Adrenal gland (tissue), 12 donors: ENCODE results near the gene RUNX3. TPM values are rescaled to one million over a fixed set of nuclear protein-coding genes. Genes with fewer than 3 reads are reported as not detected.

Experiments
- DNase-seq, 7 donors: peaks; one replicate each; pipeline ENCODE4 v3.0.0-alpha.2; 2019 to 2020
- H3K27ac ChIP-seq, 5 donors: fragments of 200-600 bp; sonication (generic) in 4 of 5; 1 replicate in 3 of 5; 2 replicates in 2 of 5; pipeline versions ENCODE4 v1.5.1 to v1.8.0; 2016 to 2020; ENCODE audit warnings: mild to moderate bottlenecking in 1 of 5
- H3K27me3 ChIP-seq: fragments of 200-600 bp; 2 replicates; pipeline ENCODE4 v1.8.0; 2021
- H3K36me3 ChIP-seq, 2 donors: fragments of 200-600 bp; replicated peaks in 1 of 2; 1 replicate in 1 of 2; 2 replicates in 1 of 2; pipeline versions ENCODE4 v1.5.1 to v1.8.0; 2018 to 2022
- H3K4me1 ChIP-seq, 2 donors: fragments of 200-600 bp; replicated peaks in 1 of 2; 1 replicate in 1 of 2; 2 replicates in 1 of 2; pipeline versions ENCODE4 v1.5.1 to v1.8.0; 2018 to 2021
- H3K4me3 ChIP-seq, 4 donors: fragments of 200-600 bp; sonication (generic) in 3 of 4; one replicate each; pipeline ENCODE4 v1.5.1; 2016 to 2018
- H3K9me3 ChIP-seq, 3 donors: fragments of 200-600 bp; sonication (generic) in 1 of 3; replicated peaks in 1 of 3; 1 replicate in 2 of 3; 2 replicates in 1 of 3; pipeline versions ENCODE4 v1.5.1 to v1.8.0; 2016 to 2021
- CTCF ChIP-seq, 6 experiments: fragments of 450-650 bp in 4 of 6; fragments of 200-600 bp in 2 of 6; sonication (generic) in 1 of 6; IDR thresholded peaks; 1 replicate in 5 of 6; 2 replicates in 1 of 6; pipeline versions ENCODE4 v1.5.1 to v1.8.0; 2016 to 2021; ENCODE audit warnings: antibody characterized with exemption in 6 of 6, mild to moderate bottlenecking in 2 of 6, moderate library complexity in 1 of 6
- POLR2A ChIP-seq, 2 donors: fragments of 450-650 bp; IDR thresholded peaks; one replicate each; pipeline ENCODE4 v1.6.1; 2017; ENCODE audit warnings: antibody characterized with exemption in 2 of 2, mild to moderate bottlenecking in 2 of 2, moderate library complexity in 1 of 2
- WGBS, 4 donors: extraction: QIAGEN DNeasy Blood & Tissue Kit in 2 of 4; methylation state at CpG; one replicate each; pipeline versions ENCODE4 v1.1.5 to v1.1.7; 2013 to 2017; 5-methylcytosine and 5-hydroxymethylcytosine counted together
- intact Hi-C, 2 donors: fragments of 100-400 bp; cut with DNase I; formaldehyde crosslinking; loops; one replicate each; pipeline versions ENCODE4 v1.14.1 to v1.15.0; 2022 to 2023
- polyA plus RNA-seq, 3 donors: library from polyadenylated mRNA; stranded (reverse); fragments of 200-250 nt in 2 of 3; fragments of 350-450 nt in 1 of 3; fragmentation: Illumina TruSeq in 1 of 3; extraction: RNeasy Lipid Tissue Mini Kit (QIAGEN cat#74804) in 1 of 3; gene quantifications; one replicate each; pipeline ENCODE4 v1.2.3, GENCODE V29; 2013 to 2014
- total RNA-seq, 9 donors: library from RNA; depleted of rRNA in 4 of 9; stranded (reverse); fragments of >200 nt in 4 of 9; fragments of 120-200 nt in 1 of 9; fragmentation: NEBNext Ultra II Directional in 1 of 9; extraction: Animal tissue kit (Norgen Biotek cat#: 25700) in 1 of 9; gene quantifications; one replicate each; pipeline versions ENCODE4 v1.1.0 to v1.2.4, GENCODE V29; 2013 to 2023
- donor health status: healthy with polysubstance abuse.
- donor health status: Bipolar disorder and iron deficiency.
- donor health status: DM: yes; HTN: yes; CAD: no.
- donor health status: DM: no; HTN: no; CAD: no.
- donor health status: DM: no; HTN: no; CAD: no.
- donor health status: DM: yes; HTN: yes; CAD: no.

Gene RUNX3
- total and polyA plus RNA-seq, 12 donors, result 0.06 to 7.5 (median 2.7) TPM

- intact Hi-C loops, result no loop called here
- 82 to 88% (median 84%) methylated on average over 23 to 26 of the region's 26 CpGs for WGBS, 4 donors
- H3K27me3 ChIP-seq, result no peaks in the 10 kb centered on the region
- TF ChIP-seq POLR2A (IDR thresholded peaks at IDR 0.05) (no peak), CTCF (IDR thresholded peaks at IDR 0.05) (no peak)
- no peak overlapping the region for H3K27ac ChIP-seq
- DNase-seq, result no peak
- no peak overlapping the region for H3K4me3 ChIP-seq
- no peaks in the 10 kb centered on the region for H3K36me3 ChIP-seq
- H3K4me1 ChIP-seq, result no peaks in the 10 kb centered on the region
- no peaks in the 10 kb centered on the region for H3K9me3 ChIP-seq
Observed at GRCh38 chr1:24961961-24962861, 32.1 kb upstream of the RUNX3 start.

- Histone ChIP-seq H3K27ac (no peak overlapping the region), H3K27me3 (no peaks in the 10 kb centered on the region), H3K4me1 (no peaks in the 10 kb centered on the region), H3K36me3 (no peaks in the 10 kb centered on the region), H3K4me3 (no peak overlapping the region), H3K9me3 (no peaks in the 10 kb centered on the region)
- no peak for DNase-seq
- intact Hi-C loops, result no loop called here
- WGBS, 4 donors, result 80 to 87% (median 81%) methylated on average over 2 to 7 of the region's 7 CpGs
- TF ChIP-seq POLR2A (IDR thresholded peaks at IDR 0.05) (no peak), CTCF (IDR thresholded peaks at IDR 0.05) (no peak)
Observed at GRCh38 chr1:24961334-24961733, 31.3 kb upstream of the RUNX3 start.

- Histone ChIP-seq H3K4me3 (no peak overlapping the region), H3K9me3 (no peaks in the 10 kb centered on the region), H3K27me3 (no peaks in the 10 kb centered on the region), H3K27ac (no peak overlapping the region), H3K36me3 (no peaks in the 10 kb centered on the region), H3K4me1 (no peaks in the 10 kb centered on the region)
- intact Hi-C loops, result no loop called here
- TF ChIP-seq POLR2A (IDR thresholded peaks at IDR 0.05) (no peak), CTCF (IDR thresholded peaks at IDR 0.05) (no peak)
- WGBS, 4 donors, result 78 to 88% (median 81%) methylated on average over 9 to 11 of the region's 11 CpGs
- DNase-seq, result no peak
Observed at GRCh38 chr1:24960071-24960801, 30.2 kb upstream of the RUNX3 start.

- no peak for DNase-seq
- 71 to 86% (median 74%) methylated on average over 8 of the region's 8 CpGs for WGBS, 4 donors
- no peaks in the 10 kb centered on the region for H3K4me1 ChIP-seq
- H3K4me3 ChIP-seq, result no peak overlapping the region
- H3K27me3 ChIP-seq, result no peaks in the 10 kb centered on the region
- no peaks in the 10 kb centered on the region for H3K36me3 ChIP-seq
- intact Hi-C loops, result no loop called here
- H3K9me3 ChIP-seq, result no peaks in the 10 kb centered on the region
- H3K27ac ChIP-seq, result no peak overlapping the region
- TF ChIP-seq POLR2A (IDR thresholded peaks at IDR 0.05) (no peak), CTCF (IDR thresholded peaks at IDR 0.05) (no peak)
Observed at GRCh38 chr1:24959623-24959975, 29.5 kb upstream of the RUNX3 start.
